HTERT RPE-1 (cell line): ENCODE measurements around the gene FNDC3B.

ENCODE experiments used
- in situ Hi-C: fragments of 300-500 bp; cut with MboI; formaldehyde crosslinking; loops from 4 replicates; pipeline ENCODE4 v1.14.3; 2020; ENCODE audit warnings: low sequenced_read_pairs

FNDC3B gene

GRCh38 chr3:172147113-172147818, 107.9 kb downstream of the FNDC3B start:
- in situ Hi-C loops: no loop called here

- in situ Hi-C loops: no loop called here
Measured at GRCh38 chr3:172148241-172148640, 108.9 kb downstream of the FNDC3B start.

GRCh38 chr3:172148702-172149565, 109.6 kb downstream of the FNDC3B start:
- in situ Hi-C loops: no loop called here

GRCh38 chr3:172150268-172150667, 110.9 kb downstream of the FNDC3B start:
- in situ Hi-C loops: no loop called here

- in situ Hi-C loops: no loop called here
Measured at GRCh38 chr3:172150913-172151650, 111.7 kb downstream of the FNDC3B start.

- in situ Hi-C loops: no loop called here
Measured at GRCh38 chr3:172151651-172152649, 112.6 kb downstream of the FNDC3B start.

GRCh38 chr3:172152874-172153273, 113.5 kb downstream of the FNDC3B start:
- in situ Hi-C loops: no loop called here

- in situ Hi-C loops: no loop called here
Measured at GRCh38 chr3:172153335-172153861, 114.0 kb downstream of the FNDC3B start.

GRCh38 chr3:172154768-172155664, 115.6 kb downstream of the FNDC3B start:
- in situ Hi-C loops: no loop called here

- in situ Hi-C loops: no loop called here
Measured at GRCh38 chr3:172155897-172156585, 116.7 kb downstream of the FNDC3B start.

- in situ Hi-C loops: no loop called here
Measured at GRCh38 chr3:172156586-172156955, 117.2 kb downstream of the FNDC3B start.

GRCh38 chr3:172157564-172158258, 118.3 kb downstream of the FNDC3B start:
- in situ Hi-C loops: no loop called here

- in situ Hi-C loops: no loop called here
Measured at GRCh38 chr3:172158741-172159140, 119.4 kb downstream of the FNDC3B start.

GRCh38 chr3:172159376-172159775, 120.0 kb downstream of the FNDC3B start:
- in situ Hi-C loops: no loop called here

- in situ Hi-C loops: no loop called here
Measured at GRCh38 chr3:172159962-172160538, 120.7 kb downstream of the FNDC3B start.

- in situ Hi-C loops: no loop called here
Measured at GRCh38 chr3:172161133-172161789, 121.9 kb downstream of the FNDC3B start.

GRCh38 chr3:172161959-172162358, 122.6 kb downstream of the FNDC3B start:
- in situ Hi-C loops: no loop called here
